Mesangial cell (primary cell): ENCODE results near the gene TASL. TPM values are rescaled to one million over a fixed set of nuclear protein-coding genes. Genes with fewer than 3 reads are reported as not detected.

Experiments used
- total RNA-seq: library from RNA; depleted of rRNA; stranded (reverse); fragments of >200 nt; gene quantifications from 2 replicates; pipeline ENCODE4 v1.2.3, GENCODE V29; 2015

TASL gene
- not detected in 2 replicates for total RNA-seq

GRCh38 chrX:30577362-30577991, at the start of gene TASL:
TASL (minus strand) TSS chrX:30577766; CDS start chrX:30560355, 17,411 bp downstream.

Other genes starting within 250 kb of the TASL start
- 2.2 and 2.8 TPM in 2 replicates for gene GK, start 75.7 kb upstream of the TASL start, total RNA-seq